ENCODE measurements around the gene OTULIN.

Gene OTULIN

DNA sequence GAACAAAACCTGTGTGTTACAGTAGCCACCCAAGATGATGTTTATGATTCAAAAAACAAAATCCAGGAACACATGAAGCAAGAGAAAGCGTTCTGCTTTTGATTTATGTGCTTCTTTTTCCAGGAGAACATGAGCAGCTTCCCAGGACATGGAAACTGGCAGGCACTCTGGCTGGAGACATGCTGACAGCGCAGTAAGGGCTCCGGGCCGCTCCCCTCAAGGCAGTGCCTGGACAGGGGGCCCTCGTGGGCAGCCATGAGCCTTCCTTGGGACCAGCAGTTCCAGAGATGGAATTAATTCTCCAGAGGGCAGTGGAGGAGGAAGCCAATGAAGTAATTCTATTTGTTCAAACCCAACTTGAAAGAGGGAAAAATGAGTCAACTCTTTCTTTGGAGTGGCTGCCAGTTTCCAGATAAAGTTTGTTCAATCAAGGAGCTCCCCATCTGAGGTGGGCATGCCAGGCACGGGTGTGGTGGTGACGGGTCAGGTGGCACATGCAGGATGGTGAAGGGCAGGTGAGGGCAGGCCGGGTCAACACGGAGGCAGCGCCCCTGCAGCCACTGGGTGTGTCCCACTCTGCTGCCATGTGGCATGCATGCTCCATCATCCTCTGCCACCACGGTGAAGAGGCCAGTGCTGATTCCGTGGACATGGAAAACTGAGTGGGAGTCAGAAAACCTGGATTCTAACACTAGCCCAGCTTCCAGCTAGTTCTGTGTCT, 83.8 kb downstream of the OTULIN start:
- H3K36me3 ChIP-seq, result no peaks in the 10 kb centered on the region
- no peak overlapping the region for H3K4me3 ChIP-seq (ENCODE audit: low read depth in 1 of 2, low read length in 1 of 2)
- H3K27ac ChIP-seq, result no peak overlapping the region
- no peaks in the 10 kb centered on the region for H3K4me1 ChIP-seq (ENCODE audit: control insufficient read depth in 1 of 2, insufficient read depth in 1 of 2, low read depth in 1 of 2, low read length in 1 of 2)
- H3K27me3 ChIP-seq, result no peaks in the 10 kb centered on the region
- TF ChIP-seq, protein P1, sequence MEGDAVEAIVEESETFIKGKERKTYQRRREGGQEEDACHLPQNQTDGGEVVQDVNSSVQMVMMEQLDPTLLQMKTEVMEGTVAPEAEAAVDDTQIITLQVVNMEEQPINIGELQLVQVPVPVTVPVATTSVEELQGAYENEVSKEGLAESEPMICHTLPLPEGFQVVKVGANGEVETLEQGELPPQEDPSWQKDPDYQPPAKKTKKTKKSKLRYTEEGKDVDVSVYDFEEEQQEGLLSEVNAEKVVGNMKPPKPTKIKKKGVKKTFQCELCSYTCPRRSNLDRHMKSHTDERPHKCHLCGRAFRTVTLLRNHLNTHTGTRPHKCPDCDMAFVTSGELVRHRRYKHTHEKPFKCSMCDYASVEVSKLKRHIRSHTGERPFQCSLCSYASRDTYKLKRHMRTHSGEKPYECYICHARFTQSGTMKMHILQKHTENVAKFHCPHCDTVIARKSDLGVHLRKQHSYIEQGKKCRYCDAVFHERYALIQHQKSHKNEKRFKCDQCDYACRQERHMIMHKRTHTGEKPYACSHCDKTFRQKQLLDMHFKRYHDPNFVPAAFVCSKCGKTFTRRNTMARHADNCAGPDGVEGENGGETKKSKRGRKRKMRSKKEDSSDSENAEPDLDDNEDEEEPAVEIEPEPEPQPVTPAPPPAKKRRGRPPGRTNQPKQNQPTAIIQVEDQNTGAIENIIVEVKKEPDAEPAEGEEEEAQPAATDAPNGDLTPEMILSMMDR (IDR thresholded peaks at IDR 0.05), result no peak
- no peaks in the 10 kb centered on the region for H3K9me3 ChIP-seq

Data from neutrophil (primary cell).